HG02852 (cell line): ENCODE results near the gene STXBP6.
A peak's percentile ranks its signal among the peaks of the same experiment; 100 is the strongest.

Source experiments
- ATAC-seq: cut with Tn5 transposase; IDR thresholded peaks from one replicate; pipeline ENCODE4 v1.9.1; 2021; ENCODE audit warnings: mild to moderate bottlenecking, moderate library complexity; ENCODE audit not compliant: unreplicated experiment

The STXBP6 gene

GRCh38 chr14:25052921-25053320, 3.0 kb upstream of the STXBP6 start:
- ATAC-seq = no peak

GRCh38 chr14:25052385-25052784, 2.4 kb upstream of the STXBP6 start:
- no peak for ATAC-seq

GRCh38 chr14:25050269-25051150, 563 bp upstream of the STXBP6 start:
- no peak for ATAC-seq

GRCh38 chr14:25049093-25049567, 817 bp downstream of the STXBP6 start:
- no peak for ATAC-seq

- no peak for ATAC-seq
These were observed 1.6 kb downstream of the STXBP6 start for GRCh38 chr14:25048170-25049016.

GRCh38 chr14:25046301-25046943, 3.5 kb downstream of the STXBP6 start:
- no peak for ATAC-seq

GRCh38 chr14:25044106-25044698, 5.7 kb downstream of the STXBP6 start:
- ATAC-seq = no peak

- ATAC-seq = no peak
These were observed 7.3 kb downstream of the STXBP6 start for GRCh38 chr14:25042362-25043299.

- no peak for ATAC-seq
These were observed 8.0 kb downstream of the STXBP6 start for GRCh38 chr14:25041898-25042297.

- ATAC-seq = no peak
These were observed 8.5 kb downstream of the STXBP6 start for GRCh38 chr14:25041484-25041883.

- no peak for ATAC-seq
These were observed 10.0 kb downstream of the STXBP6 start for GRCh38 chr14:25039933-25040332.

- ATAC-seq = no peak
These were observed 11.8 kb downstream of the STXBP6 start for GRCh38 chr14:25038044-25038668.

- ATAC-seq = no peak
These were observed 12.9 kb downstream of the STXBP6 start for GRCh38 chr14:25037032-25037431.

- no peak for ATAC-seq
These were observed 14.9 kb downstream of the STXBP6 start for GRCh38 chr14:25034803-25035681.

- no peak for ATAC-seq
These were observed 16.6 kb downstream of the STXBP6 start for GRCh38 chr14:25033358-25033757.

- no peak for ATAC-seq
These were observed 17.7 kb downstream of the STXBP6 start for GRCh38 chr14:25032092-25032784.

GRCh38 chr14:25026476-25027137, 23.3 kb downstream of the STXBP6 start:
- ATAC-seq = peak; percentile 56
